ENCODE measurements around the gene WDFY3. TPM values are rescaled to one million over a fixed set of nuclear protein-coding genes. Genes with fewer than 3 reads are reported as not detected.
A peak's percentile ranks its signal among the peaks of the same experiment; 100 is the strongest.

WDFY3 gene
- total and polyA plus RNA-seq, 2 experiments from 2014 or later = 7.7 to 55.9 TPM

GRCh38 chr4:84956014-84956413 lies 10.5 kb downstream of the WDFY3 start:
- TF ChIP-seq EZH2 (IDR thresholded peaks at IDR 0.05; ENCODE audit: borderline replicate concordance) = no peak
- TF ChIP-seq CTCF (IDR thresholded peaks at IDR 0.05; ENCODE audit: poor library complexity) = no peak
- no peak for TF ChIP-seq EZH2phosphoT487 (IDR thresholded peaks at IDR 0.05; ENCODE audit: low read depth, severe bottlenecking, unreplicated experiment)
- no peaks in the 10 kb centered on the region for H3K9me2 ChIP-seq (replicated peaks; ENCODE audit: insufficient read depth)
- no peaks in the 10 kb centered on the region for H3K36me3 ChIP-seq (replicated peaks; ENCODE audit: insufficient read depth, low read depth)
- no peak for DNase-seq (ENCODE audit: low spot score)
- no peak overlapping the region for H2AFZ ChIP-seq
- no peaks in the 10 kb centered on the region for H3K27me3 ChIP-seq
- no peaks in the 10 kb centered on the region for H3K9me3 ChIP-seq (ENCODE audit: low read depth)
- WGBS (ENCODE audit: low lambda C conversion rate, missing lambda C conversion rate) = 84% methylated on average over 3 of the region's 3 CpGs
- H3K4me3 ChIP-seq = no peak overlapping the region
- no peaks in the 10 kb centered on the region for H3K4me1 ChIP-seq (ENCODE audit: insufficient read depth)
- no peak overlapping the region for H3K4me2 ChIP-seq
- H3K27ac ChIP-seq = no peak overlapping the region
- H3K79me2 ChIP-seq = peaks cover 100% of the 10 kb centered on the region
- peaks cover 73% of the 10 kb centered on the region for H4K20me1 ChIP-seq (ENCODE audit: insufficient read depth, poor library complexity, severe bottlenecking)

GRCh38 chr4:84954982-84955567 lies 11.4 kb downstream of the WDFY3 start:
- Histone ChIP-seq H3K4me3 (no peak overlapping the region), H3K4me1 (ENCODE audit: insufficient read depth) (no peaks in the 10 kb centered on the region), H2AFZ (no peak overlapping the region), H3K27me3 (no peaks in the 10 kb centered on the region), H3K9me2 (replicated peaks; ENCODE audit: insufficient read depth) (no peaks in the 10 kb centered on the region), H3K36me3 (replicated peaks; ENCODE audit: insufficient read depth, low read depth) (no peaks in the 10 kb centered on the region), H3K79me2 (peaks cover 100% of the 10 kb centered on the region), H3K9me3 (ENCODE audit: low read depth) (no peaks in the 10 kb centered on the region), H3K4me2 (no peak overlapping the region), H3K27ac (no peak overlapping the region), H4K20me1 (ENCODE audit: insufficient read depth, poor library complexity, severe bottlenecking) (peaks cover 65% of the 10 kb centered on the region)
- WGBS (ENCODE audit: low lambda C conversion rate, missing lambda C conversion rate) = 87% methylated on average over 6 of the region's 6 CpGs
- no peak for DNase-seq (ENCODE audit: low spot score)
- TF ChIP-seq CTCF (IDR thresholded peaks at IDR 0.05; ENCODE audit: poor library complexity) (no peak), EZH2phosphoT487 (IDR thresholded peaks at IDR 0.05; ENCODE audit: low read depth, severe bottlenecking, unreplicated experiment) (no peak), EZH2 (IDR thresholded peaks at IDR 0.05; ENCODE audit: borderline replicate concordance) (no peak)

GRCh38 chr4:84952776-84953175 lies 13.7 kb downstream of the WDFY3 start:
- TF ChIP-seq CTCF (IDR thresholded peaks at IDR 0.05; ENCODE audit: poor library complexity) = no peak
- H4K20me1 ChIP-seq (ENCODE audit: insufficient read depth, poor library complexity, severe bottlenecking) = peaks cover 57% of the 10 kb centered on the region
- peaks cover 100% of the 10 kb centered on the region for H3K79me2 ChIP-seq
- H3K4me3 ChIP-seq = no peak overlapping the region
- H3K27ac ChIP-seq = no peak overlapping the region
- no peaks in the 10 kb centered on the region for H3K9me3 ChIP-seq (ENCODE audit: low read depth)
- H3K4me1 ChIP-seq (ENCODE audit: insufficient read depth) = no peaks in the 10 kb centered on the region
- 91% methylated on average over 1 of the region's 1 CpG for WGBS (ENCODE audit: low lambda C conversion rate, missing lambda C conversion rate)
- no peaks in the 10 kb centered on the region for H3K9me2 ChIP-seq (replicated peaks; ENCODE audit: insufficient read depth)
- H3K27me3 ChIP-seq = no peaks in the 10 kb centered on the region
- H3K36me3 ChIP-seq (replicated peaks; ENCODE audit: insufficient read depth, low read depth) = no peaks in the 10 kb centered on the region
- no peak overlapping the region for H3K4me2 ChIP-seq
- no peak overlapping the region for H2AFZ ChIP-seq
- no peak for DNase-seq (ENCODE audit: low spot score)

GRCh38 chr4:84952004-84952403 lies 14.5 kb downstream of the WDFY3 start:
- H3K4me2 ChIP-seq = no peak overlapping the region
- no peaks in the 10 kb centered on the region for H3K9me3 ChIP-seq (ENCODE audit: low read depth)
- 0% methylated on average over 1 of the region's 1 CpG for WGBS (ENCODE audit: low lambda C conversion rate, missing lambda C conversion rate)
- no peaks in the 10 kb centered on the region for H3K4me1 ChIP-seq (ENCODE audit: insufficient read depth)
- no peaks in the 10 kb centered on the region for H3K9me2 ChIP-seq (replicated peaks; ENCODE audit: insufficient read depth)
- TF ChIP-seq EZH2phosphoT487 (IDR thresholded peaks at IDR 0.05; ENCODE audit: low read depth, severe bottlenecking, unreplicated experiment) = no peak
- no peak for TF ChIP-seq EZH2 (IDR thresholded peaks at IDR 0.05; ENCODE audit: borderline replicate concordance)
- TF ChIP-seq CTCF (IDR thresholded peaks at IDR 0.05; ENCODE audit: poor library complexity) = no peak
- no peak overlapping the region for H3K27ac ChIP-seq
- DNase-seq (ENCODE audit: low spot score) = peak; percentile 32
- no peak overlapping the region for H3K4me3 ChIP-seq
- H4K20me1 ChIP-seq (ENCODE audit: insufficient read depth, poor library complexity, severe bottlenecking) = peaks cover 55% of the 10 kb centered on the region
- no peaks in the 10 kb centered on the region for H3K36me3 ChIP-seq (replicated peaks; ENCODE audit: insufficient read depth, low read depth)
- H2AFZ ChIP-seq = no peak overlapping the region
- H3K27me3 ChIP-seq = no peaks in the 10 kb centered on the region
- peaks cover 100% of the 10 kb centered on the region for H3K79me2 ChIP-seq

Data from hepatocyte (in vitro differentiated cells).